Ishikawa (cell line): ENCODE data around the gene TRIP12.

Source experiments
- CEBPB ChIP-seq: IDR thresholded peaks from 2 replicates; pipeline ENCODE4 v1.6.1; 2012
- CREB1 ChIP-seq: IDR thresholded peaks from 2 replicates; pipeline ENCODE4 v1.6.1; 2012; ENCODE audit warnings: low read depth
- EGR1 ChIP-seq: IDR thresholded peaks from 2 replicates; pipeline ENCODE4 v1.6.1; 2012
- EP300 ChIP-seq: IDR thresholded peaks from 2 replicates; pipeline ENCODE4 v1.6.1; 2012; ENCODE audit warnings: borderline replicate concordance
- FOXM1 ChIP-seq: IDR thresholded peaks from 2 replicates; pipeline ENCODE4 v1.6.1; 2012; ENCODE audit warnings: low read depth, borderline replicate concordance
- RAD21 ChIP-seq: IDR thresholded peaks from 2 replicates; pipeline ENCODE4 v1.6.1; 2012; ENCODE audit warnings: low read depth
- TAF1 ChIP-seq: IDR thresholded peaks from 2 replicates; pipeline ENCODE4 v1.6.1; 2012; ENCODE audit warnings: low read depth, mild to moderate bottlenecking
- TCF12 ChIP-seq: IDR thresholded peaks from 2 replicates; pipeline ENCODE4 v1.6.1; 2012; ENCODE audit warnings: low read depth
- TEAD4 ChIP-seq: IDR thresholded peaks from 2 replicates; pipeline ENCODE4 v1.6.1; 2012
- ZBTB7A ChIP-seq: IDR thresholded peaks from 2 replicates; pipeline ENCODE4 v1.6.1; 2012; ENCODE audit warnings: low read depth
- TF ChIP-seq, protein P1 (sequence below): IDR thresholded peaks from 2 replicates; pipeline ENCODE4 v1.6.1; 2012
- TF ChIP-seq, protein P2 (sequence below): IDR thresholded peaks from 2 replicates; pipeline ENCODE4 v1.6.1; 2012
- TF ChIP-seq, protein P3 (sequence below): IDR thresholded peaks from 2 replicates; pipeline ENCODE4 v1.6.1; 2012; ENCODE audit warnings: low read depth, mild to moderate bottlenecking

DNA sequence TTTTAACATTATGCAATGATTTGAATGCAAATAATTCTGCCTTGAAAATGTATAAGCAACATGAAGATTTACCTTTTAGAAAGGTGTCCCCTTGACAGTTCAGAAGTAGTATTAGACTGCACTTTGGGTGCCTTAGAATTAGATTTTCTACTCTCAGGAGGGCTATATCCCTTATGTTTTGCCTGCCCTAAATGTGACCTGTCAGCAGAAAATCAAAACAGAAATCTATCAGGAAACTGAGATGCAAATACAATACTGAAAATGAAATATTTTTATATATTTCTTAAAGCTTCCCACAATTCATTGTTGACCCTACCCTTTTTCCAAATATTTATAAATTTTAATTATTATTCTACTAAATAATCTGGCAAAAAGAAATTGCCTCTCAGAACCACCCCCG is 61.5 kb downstream of the TRIP12 start:
- TF ChIP-seq RAD21 (no peak), EP300 (no peak), TCF12 (no peak), CREB1 (no peak), FOXM1 (no peak), TAF1 (no peak), ZBTB7A (no peak), TEAD4 (no peak), CEBPB (no peak), EGR1 (no peak)
- TF ChIP-seq, protein P1, sequence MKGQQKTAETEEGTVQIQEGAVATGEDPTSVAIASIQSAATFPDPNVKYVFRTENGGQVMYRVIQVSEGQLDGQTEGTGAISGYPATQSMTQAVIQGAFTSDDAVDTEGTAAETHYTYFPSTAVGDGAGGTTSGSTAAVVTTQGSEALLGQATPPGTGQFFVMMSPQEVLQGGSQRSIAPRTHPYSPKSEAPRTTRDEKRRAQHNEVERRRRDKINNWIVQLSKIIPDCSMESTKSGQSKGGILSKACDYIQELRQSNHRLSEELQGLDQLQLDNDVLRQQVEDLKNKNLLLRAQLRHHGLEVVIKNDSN, result no peak
- TF ChIP-seq, protein P2, sequence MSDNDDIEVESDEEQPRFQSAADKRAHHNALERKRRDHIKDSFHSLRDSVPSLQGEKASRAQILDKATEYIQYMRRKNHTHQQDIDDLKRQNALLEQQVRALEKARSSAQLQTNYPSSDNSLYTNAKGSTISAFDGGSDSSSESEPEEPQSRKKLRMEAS, result no peak
- TF ChIP-seq, protein P3, sequence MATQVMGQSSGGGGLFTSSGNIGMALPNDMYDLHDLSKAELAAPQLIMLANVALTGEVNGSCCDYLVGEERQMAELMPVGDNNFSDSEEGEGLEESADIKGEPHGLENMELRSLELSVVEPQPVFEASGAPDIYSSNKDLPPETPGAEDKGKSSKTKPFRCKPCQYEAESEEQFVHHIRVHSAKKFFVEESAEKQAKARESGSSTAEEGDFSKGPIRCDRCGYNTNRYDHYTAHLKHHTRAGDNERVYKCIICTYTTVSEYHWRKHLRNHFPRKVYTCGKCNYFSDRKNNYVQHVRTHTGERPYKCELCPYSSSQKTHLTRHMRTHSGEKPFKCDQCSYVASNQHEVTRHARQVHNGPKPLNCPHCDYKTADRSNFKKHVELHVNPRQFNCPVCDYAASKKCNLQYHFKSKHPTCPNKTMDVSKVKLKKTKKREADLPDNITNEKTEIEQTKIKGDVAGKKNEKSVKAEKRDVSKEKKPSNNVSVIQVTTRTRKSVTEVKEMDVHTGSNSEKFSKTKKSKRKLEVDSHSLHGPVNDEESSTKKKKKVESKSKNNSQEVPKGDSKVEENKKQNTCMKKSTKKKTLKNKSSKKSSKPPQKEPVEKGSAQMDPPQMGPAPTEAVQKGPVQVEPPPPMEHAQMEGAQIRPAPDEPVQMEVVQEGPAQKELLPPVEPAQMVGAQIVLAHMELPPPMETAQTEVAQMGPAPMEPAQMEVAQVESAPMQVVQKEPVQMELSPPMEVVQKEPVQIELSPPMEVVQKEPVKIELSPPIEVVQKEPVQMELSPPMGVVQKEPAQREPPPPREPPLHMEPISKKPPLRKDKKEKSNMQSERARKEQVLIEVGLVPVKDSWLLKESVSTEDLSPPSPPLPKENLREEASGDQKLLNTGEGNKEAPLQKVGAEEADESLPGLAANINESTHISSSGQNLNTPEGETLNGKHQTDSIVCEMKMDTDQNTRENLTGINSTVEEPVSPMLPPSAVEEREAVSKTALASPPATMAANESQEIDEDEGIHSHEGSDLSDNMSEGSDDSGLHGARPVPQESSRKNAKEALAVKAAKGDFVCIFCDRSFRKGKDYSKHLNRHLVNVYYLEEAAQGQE, result no peak
